EL (cell line): ENCODE results near the gene ANKFY1.
"Not testable (repeated sequence)": the region's sequence is repeated elsewhere in the genome, so short reads cannot be mapped to it uniquely, and the experiment has no call there.

Source experiments
- DNase-seq: peaks from one replicate; pipeline ENCODE4 v3.0.0-alpha.2; 2016

The ANKFY1 gene

DNA sequence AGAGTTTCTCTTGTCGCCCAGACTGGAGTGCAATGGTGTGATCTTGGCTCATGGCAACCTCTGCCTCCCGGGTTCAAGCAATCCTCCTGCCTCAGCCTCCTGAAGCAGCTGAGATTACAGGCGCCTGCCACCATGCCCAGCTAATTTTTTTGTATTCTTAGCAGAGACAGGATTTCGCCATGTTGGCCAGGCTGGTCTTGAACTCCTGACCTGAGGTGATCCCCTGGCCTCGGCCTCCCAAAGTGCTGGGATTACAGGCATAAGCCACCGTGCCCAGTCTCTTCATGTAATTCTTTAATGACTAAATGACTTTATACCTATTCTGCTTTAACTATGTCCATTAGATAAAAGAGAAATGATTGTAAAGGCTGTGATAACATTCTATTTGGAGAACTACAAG lies 8.5 kb downstream of the ANKFY1 start:
- DNase-seq: not testable (repeated sequence)

DNA sequence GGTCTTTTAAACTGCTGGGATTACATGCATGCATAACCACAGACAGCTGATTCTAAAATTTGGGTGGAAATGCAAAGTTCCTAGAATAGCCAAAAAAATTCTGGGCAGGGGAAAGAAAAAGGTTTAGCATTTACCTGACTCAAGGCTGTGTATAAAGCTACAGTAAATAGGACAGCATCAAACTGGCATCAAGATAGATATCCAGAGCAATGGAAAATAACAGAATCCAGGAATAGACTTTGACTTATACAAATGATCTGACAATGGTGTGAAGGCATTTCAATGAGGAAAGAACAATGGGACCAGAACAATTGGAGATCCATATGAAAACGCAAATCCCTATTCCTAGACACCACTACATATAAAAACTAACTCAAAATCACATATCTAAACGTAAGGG lies 12.9 kb downstream of the ANKFY1 start:
- no peak for DNase-seq

DNA sequence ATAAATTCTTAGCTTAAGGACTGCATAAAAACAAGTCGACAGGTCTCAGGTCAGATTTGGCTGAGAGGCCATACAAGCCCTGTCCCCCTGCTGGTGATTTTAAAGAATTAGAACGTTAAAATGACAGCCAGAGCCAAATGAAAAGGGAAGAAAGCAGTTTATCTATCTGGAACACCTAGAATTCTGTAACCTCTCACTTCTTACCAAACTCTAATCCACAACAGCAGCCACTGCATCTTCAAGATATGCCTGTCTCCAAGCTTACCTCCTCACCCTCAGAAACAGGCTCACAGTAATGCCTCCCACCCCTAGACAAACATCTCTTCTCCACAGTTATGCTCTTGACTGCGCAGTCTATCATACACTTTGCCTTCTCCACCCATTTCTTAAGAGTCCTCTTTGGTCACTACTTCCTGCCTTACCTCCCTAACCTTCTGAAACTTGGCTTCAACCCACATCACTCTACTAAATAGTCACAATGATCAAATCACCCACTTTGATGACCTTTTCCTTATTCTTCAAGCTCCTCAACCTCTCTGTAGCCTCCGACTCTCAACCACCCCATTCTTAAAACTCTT lies 14.2 kb downstream of the ANKFY1 start:
- DNase-seq: peak; percentile 44

DNA sequence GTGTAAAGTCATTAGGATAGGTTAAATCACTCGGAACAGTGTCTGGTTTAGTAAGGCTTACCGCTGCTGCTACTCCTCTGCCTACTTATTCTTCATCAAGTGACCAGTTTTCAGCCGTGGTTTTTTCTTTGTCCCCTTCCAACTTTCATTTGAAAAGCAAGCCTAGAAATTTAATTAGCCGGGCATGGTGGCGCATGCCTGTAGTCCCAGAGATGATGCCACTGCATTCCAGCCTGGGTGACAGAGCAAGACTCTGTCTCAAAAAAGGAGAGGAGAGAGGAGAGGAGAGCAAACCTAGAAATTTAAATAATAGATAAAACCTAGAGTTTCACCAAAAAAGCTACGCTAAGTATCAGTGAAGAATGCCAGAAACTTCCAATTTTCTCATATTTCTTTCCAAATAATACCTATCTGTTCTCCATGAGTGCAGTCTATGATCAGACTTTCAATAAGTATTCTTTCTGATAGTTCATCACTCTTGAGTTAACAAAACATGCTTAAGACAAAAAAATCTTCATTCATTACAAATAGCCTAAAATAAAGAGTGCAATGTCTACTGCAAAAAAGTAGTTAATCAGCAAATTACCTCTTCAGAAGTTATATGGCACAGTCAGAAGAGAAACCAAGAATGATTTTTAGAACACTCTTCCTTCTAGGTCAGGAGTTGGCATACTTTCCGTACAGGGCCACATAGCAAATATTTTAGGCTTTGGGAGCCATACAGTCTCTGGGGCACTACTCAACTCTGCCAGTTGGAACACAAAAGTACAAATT lies 15.1 kb downstream of the ANKFY1 start:
- no peak for DNase-seq

DNA sequence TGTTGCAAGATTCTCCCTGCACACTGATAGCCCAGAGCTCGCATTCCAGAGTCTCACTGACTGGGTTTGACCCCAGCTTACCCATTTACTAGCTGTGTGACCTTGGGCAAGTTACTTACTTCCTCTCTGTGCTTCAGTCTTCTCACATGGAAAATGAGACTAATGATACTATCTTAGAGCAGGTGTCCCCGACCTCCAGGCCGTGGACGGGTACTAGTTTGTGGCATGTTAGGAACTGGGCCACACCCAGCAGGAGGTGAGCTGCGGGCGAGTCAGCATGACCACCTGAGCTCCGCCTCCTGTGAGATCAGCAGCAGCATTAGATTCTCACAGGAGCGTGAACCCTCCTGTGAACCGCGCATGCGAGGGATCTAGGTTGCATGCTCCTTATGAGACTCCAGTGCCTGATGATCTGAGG lies 15.8 kb downstream of the ANKFY1 start:
- peak; percentile 16 for DNase-seq

DNA sequence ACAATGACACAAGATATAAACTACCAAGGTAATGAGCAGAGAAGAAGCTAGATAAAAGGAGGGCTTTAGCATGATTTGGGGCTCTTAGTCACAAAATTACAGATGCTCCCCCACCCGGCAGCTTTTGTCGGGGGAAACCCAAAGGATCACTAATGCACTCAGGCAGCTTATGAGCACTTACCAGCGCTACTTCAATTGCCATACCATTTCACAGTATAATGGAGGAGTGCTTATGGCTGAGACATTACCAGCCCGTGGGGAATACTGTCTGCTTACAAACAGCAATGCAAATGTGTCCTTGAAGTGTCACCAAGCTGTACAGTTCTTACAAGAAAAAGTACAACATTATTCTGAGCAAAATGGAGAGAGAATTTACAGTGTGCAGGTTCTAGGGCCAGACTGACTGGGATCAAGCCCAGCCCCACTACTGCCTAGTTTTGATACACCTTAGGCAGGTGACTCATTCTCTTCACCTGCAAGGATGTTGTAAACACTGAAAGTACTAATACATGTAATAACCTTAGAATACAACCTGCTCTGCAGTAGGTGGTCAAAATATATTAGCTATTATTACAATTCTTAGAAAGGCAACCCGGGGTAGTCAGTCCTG lies 16.3 kb downstream of the ANKFY1 start:
- no peak for DNase-seq

DNA sequence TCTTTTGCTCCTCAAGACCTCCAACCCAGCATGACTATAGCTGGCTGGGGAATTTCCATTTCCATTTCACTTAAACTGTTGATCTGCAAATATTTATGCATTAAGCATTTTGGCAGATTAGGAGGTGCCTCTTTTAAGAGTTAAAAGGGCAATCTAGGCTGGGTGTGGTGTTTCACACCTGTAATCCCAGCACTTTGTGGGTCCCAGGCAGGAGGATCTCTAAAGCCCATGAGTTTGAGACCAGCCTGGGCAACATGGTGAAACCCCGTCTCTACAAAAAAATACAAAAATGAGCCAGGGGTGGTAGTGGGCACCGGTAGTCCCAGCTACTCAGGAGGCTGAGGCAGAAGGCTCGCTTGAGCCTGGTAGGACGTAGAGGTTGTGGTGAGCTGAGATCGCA lies 17.1 kb downstream of the ANKFY1 start:
- no peak for DNase-seq

DNA sequence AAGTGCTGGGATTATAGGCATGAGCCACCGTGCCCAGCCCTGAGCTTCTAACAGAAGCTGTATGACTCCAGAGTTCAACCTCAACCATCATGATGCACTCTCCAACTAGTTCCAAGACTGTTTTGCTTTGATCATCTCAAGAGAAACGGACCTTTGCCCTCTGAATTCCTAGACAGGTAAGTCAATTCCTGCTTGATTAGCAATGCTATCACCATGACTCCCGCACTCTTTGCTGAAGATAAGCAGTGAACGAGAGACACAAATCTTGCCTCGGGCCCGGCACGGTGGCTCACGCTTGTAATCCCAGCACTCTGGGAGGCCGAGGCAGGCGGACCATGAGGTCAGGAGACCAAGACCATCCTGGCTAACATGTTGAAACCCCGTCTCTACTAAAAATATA lies 22.2 kb downstream of the ANKFY1 start:
- no peak for DNase-seq

DNA sequence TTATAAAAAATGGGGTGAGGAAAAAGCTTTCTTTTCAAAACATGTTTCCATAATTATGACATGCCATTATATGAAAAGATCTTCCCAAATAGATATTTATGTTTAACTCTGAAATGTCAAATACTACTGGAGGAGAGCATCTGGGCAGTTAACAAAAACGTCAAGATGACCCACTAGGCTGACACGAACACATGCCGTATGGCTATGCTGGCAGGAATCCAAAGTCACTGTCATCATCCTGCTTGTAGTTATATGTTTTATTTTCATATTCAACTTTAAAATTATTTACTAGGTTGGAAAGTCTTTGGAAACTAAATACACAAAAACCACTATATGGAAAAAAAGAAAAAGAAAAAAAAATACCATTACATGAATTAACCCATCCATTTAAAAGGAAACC lies 27.3 kb downstream of the ANKFY1 start:
- DNase-seq: peak; percentile 35

DNA sequence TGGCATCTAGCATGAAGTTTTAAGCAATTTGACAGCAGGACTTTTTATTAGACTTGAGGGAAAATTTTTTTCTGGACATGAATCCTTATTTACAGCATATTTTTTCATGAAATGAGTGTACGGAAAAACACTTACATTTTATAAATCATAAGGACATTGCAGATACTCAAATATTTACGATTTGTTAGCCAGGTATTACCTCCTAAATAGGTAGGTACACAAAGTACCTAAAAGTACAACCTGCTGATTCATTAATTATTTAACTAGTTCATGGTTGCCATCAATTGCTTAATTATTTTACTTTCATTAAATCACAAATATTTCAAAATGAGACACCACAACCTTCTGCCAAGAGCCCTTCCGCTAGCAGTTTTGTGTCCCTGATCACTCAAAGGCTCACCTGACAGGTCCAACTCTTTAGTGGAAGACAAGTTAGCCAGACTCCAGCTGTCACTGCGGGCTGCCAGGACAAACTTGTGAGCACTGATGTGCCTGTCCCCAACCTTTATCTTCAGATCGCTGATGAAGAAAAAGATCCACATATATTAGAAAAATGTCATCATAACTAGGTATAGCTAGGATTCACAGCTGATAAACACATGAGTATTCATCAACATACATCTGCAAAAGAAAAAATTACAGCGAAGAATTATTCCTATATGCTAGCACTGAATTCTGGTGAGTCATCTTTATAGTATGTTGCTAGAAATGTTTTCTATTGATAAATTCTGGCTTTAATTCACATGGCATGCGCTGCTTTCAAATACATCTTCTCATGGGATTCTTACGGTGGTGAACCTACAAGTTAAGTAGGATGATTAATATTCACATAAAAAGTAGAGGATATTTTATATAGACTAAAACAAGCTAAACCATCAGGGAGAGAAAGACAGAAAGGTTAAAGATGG lies 28.2 kb downstream of the ANKFY1 start:
- peak; percentile 34 for DNase-seq

DNA sequence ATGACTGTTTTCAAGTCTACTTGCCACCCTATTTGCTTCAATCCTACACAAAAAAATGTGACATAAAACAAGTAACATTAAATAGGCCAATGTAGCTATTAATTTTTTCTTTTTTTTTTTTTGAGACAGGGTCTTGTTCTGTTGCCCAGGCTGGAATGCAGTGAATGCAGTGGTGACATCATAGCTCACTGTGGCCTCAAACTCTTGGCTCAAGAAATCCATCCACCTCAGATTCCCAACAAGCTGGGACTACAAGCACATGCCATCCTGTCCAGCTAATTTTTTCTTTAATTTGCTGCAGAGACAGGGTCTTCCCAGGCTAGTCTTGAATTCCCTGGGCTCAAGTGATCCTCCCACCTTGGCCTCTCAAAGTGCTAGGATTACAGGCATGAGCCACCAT lies 29.4 kb downstream of the ANKFY1 start:
- peak; percentile 49 for DNase-seq

DNA sequence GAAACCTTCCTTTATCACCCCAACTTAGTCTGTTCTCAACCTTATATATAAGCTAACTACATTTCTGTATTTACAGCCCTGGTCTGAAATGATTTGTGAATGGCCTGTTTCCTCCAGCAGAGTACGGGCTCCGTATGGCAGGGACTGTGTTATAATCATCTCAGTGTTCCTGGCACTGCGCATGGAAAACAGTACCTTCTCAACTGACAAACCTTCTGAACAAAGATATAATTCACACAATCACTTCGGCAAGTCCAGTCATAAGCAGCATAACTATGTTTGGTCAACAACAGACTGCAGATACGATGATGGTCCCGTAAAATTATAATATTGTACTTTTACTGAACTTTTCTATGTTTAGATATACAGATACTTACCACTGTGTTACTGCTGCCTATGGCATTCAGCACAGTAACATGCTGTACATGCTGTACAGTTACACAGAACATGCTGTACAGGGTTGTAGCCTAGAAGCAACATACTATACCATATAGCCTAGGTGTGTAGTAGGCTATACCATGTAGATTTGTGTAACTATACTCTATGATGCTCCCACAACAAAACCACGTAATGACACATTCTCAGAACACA lies 30.0 kb downstream of the ANKFY1 start:
- no peak for DNase-seq

DNA sequence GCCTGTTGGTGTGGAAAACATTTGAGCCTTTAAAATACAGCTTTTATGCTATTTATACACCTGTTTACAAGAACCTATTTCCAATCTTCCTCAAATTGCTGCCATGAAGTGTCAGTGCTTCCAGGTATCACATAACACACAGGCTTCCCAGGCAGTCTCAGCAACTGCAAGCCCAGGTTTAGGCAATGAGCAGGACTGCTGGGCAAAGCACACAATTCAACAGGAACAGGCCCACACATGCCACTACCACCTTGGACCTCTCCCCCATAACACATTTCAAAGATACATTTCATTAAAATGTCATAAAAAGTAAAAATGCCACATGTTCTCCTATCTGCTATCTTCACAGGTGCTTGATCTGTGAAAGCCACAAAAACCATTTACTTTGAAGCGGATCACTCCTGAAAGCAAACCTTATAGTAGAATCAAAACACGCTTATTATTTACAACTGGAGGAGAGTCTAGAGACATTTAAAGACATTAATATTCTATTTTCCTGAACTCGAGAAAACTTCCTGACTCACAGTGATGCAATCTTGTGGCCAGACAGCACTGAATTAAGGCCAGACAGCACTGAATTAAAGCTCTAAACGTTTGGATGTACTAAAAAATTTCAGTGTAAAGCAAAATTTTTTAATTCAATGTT lies 31.5 kb downstream of the ANKFY1 start:
- peak; percentile 45 for DNase-seq

DNA sequence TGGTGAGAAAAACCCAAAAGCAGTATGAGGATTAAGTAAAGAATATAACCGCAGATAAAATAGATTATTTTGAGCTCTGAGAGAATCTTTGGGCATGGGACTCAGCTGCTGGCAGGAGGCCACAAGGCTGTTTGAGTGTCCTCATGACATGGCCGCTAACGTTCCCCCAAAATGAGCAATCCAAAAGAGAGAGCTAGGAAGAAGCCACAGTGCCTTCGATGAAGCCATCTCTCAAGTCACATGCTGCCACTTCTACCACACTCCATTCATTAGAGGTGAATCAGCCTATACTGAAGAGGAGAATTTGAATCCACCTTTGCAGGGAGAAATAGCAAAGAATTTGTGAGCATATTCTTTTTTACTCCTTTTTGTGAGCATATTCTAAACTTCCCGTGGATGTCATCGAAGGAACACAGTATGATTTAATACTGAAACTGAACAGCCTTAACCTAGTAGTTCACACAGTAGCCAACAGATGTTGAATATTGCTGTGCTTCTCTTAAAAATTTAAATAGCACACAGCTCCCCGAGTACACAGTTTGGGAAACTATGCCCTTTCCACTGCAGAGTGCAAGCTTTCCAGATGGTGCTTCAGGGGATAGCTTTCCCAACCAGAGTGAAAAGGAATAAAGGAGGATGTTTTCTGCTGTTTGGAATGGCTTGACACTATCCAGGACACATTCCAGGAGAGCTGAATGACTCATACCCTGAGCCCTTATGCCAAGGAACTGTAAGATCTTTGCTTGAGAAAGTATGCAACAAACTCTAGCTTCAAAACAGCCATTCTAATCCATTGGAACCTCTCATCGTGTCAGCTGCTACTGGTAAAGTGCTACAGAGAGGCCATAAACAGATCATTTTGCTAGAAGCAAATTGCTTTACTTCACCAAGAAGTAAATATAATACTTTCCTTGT lies 33.9 kb downstream of the ANKFY1 start:
- DNase-seq: peak; percentile 96

DNA sequence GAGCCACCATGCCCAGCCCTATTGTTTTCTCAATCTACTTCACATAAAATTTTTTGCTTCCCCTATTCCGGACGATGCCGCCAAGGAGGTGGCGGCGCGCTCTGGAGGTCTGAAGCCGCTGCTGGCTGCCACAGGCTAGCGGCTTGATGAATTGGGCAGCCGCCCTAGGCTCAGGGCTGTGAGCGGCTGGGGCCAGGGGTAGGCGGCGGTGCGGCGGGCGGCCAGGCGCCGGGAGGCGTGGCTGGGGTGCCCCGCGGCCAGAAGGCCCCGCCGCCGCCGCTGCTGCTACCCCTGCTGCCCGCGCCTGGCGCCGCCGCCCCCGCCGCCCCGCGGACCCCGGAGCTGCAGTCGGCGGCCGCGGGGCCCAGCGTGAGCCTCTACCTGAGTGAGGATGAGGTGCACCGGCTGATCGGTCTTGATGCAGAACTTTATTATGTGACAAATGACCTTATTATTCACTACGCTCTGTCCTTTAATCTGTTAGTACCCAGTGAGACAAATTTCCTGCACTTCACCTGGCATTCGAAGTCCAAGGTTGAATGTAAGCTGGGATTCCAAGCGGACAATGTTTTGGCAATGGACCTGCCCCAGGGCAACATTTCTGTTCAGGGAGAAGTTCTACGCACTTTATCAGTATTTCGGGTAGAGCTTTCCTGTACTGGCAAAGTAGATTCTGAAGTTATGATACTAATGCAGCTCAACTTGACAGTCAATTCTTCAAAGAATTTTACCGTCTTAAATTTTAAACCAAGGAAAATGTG lies 41.7 kb downstream of the ANKFY1 start:
- DNase-seq: no peak

DNA sequence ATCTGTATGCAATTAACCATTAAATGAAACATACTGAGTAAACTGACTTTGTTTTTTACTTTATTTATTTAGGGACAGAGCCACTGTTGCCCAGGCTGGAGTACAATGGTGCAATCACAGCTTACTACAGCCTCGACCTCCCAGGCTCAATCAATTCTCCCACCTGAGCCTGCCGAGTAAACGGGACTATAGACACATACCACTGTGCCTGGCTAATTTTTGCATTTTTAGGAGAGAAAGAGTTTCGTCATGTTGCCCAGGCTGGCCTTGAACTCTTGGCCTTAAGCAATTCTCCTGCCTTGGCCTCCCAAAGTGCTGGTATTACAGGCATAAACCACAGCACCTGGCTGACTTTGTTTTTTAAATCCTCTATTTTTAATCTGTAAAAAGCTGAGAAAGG lies 42.6 kb downstream of the ANKFY1 start:
- DNase-seq: no peak

DNA sequence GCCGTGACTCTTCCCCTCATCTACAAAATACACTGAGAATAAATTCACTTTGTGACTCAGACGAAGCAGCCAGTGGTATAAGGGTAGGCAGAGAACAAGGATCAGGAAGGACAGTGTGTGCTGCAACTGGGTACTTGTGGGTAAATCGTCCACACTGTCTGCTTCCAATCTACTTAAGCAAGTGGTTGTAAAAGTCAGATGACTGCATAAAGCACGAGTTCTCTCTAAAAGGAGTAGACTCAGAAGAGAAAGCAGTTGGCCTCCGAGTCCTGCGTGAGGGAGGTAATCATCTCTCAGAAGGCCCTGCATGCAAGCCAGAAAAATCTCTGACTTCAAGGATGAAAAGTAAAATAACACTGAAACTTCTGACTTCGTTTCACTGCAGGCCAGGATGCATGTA lies 43.1 kb downstream of the ANKFY1 start:
- DNase-seq: no peak

DNA sequence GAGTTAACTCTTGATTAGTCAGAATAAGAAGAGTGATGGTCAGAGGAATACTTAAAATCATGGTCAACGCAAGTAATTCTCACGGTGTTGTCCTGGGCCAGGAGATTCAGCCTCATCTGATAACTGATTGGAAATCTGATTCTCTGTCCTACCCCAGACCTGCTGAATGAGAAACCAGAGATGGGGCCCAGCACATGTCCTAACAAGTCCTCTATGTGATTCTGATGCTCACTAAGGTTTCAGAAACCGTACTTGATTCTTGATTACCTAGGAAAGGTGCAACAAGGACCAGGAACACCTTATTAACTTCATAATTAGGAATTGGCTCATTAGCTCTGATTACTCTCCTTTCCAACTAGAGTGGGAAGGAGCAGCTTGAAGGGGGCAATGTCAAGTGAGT lies 44.5 kb downstream of the ANKFY1 start:
- no peak for DNase-seq

DNA sequence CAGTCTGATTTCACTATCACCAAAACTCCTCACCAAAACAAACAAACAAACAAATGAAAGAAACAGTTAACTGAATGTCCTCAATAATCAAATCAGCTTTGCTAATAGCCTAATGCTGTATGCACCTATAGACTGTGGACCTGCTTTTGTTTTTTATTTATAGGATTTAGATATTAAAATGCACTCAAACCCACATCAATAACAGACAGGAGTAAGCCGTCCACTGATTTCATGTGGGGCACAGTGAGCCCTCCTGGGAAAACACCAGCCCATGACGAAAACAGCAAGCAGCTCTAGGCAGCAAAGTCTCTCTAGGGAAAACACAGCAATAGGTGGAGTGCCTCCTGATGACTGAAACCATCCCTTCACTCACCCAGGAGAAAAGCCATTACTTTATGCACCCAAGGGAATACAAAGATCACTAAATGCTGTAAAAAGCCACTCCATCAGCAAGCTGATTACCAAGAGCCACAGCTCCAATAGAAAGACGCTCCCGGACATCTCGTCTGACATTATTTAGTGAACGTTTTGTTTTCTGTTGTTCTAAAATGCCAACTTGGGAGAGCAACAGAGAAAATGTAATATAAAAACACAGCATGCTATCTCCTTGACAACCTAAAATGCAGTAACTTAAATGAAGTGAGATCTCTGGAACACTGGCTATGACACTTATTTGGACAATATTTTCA lies 47.8 kb downstream of the ANKFY1 start:
- no peak for DNase-seq

DNA sequence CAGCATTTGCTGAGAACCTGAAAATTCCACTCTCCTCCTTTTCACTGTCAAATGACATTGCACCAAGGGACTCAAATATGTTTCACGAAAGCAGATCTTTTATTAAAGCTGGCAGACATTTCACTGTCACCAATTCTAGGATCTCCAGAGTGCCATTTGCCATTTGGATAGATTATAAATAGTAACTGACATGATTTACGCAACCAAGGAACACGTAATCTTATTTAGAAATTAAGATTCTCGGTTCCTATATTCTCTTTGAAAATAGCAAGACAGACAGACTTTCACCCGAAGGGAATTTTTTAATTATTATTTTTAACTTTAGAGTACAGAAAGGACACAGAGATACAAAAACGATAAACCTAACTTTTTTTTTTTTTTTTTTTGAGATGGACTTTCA lies 49.6 kb downstream of the ANKFY1 start:
- DNase-seq: no peak
